IMR-90 (cell line): ENCODE results near the gene DEGS2. TPM values are rescaled to one million over a fixed set of nuclear protein-coding genes. Genes with fewer than 3 reads are reported as not detected.

Experiments used
- ATAC-seq: fragments of 200-7000 bp; cut with Tn5 transposase; 2 replicates; pipeline ENCODE4 v1.9.1; 2020; ENCODE audit warnings: low read depth, mild to moderate bottlenecking, moderate library complexity
- BruUV-seq: library from RNA; stranded (reverse); fragments of 400-500 nt; replicated peaks from 2 replicates; lab custom pipeline; 2021; lab: Mats Ljungman, UMichigan
- CTCF ChIA-PET: fragments of 300-600 bp; formaldehyde crosslinking; extraction: SDS; loops from one replicate; lab custom pipeline; 2021; ENCODE audit warnings: antibody characterized with exemption; lab: Yijun Ruan, JAX
- POLR2A ChIA-PET: fragments of 300-600 bp; sonication (Branson Sonifier 250); formaldehyde crosslinking; loops from one replicate; lab custom pipeline; 2022; ENCODE audit warnings: antibody characterized with exemption; ENCODE audit not compliant: unreplicated experiment; lab: Charles Lee
- DNase-seq: peaks from one replicate; pipeline ENCODE4 v3.0.0; 2013
- H2AFZ ChIP-seq: replicated peaks from 2 replicates; pipeline ENCODE3; 2013; ENCODE audit warnings: low read length, mild to moderate bottlenecking; ENCODE audit not compliant: poor library complexity
- H2AK5ac ChIP-seq: 2 replicates; pipeline ENCODE4 v1.6.1; 2013; ENCODE audit warnings: low read depth, low read length, inconsistent platforms
- H2AK9ac ChIP-seq: replicated peaks from 2 replicates; pipeline ENCODE3; 2013; ENCODE audit warnings: mild to moderate bottlenecking, low read depth, low read length, moderate library complexity; ENCODE audit not compliant: poor library complexity
- H2BK120ac ChIP-seq: 2 replicates; pipeline ENCODE4 v1.6.1; 2013; ENCODE audit warnings: low read depth, low read length, inconsistent platforms
- H2BK15ac ChIP-seq: 3 replicates; pipeline ENCODE4 v1.6.1; 2013; ENCODE audit warnings: low read depth, low read length, inconsistent platforms
- H2BK20ac ChIP-seq: 2 replicates; pipeline ENCODE4 v1.6.1; 2013; ENCODE audit warnings: low read depth, mild to moderate bottlenecking, inconsistent platforms, low read length, moderate library complexity
- H2BK5ac ChIP-seq: 2 replicates; pipeline ENCODE4 v1.6.1; 2013; ENCODE audit warnings: mild to moderate bottlenecking, low read depth, low read length, inconsistent platforms; ENCODE audit not compliant: poor library complexity, severe bottlenecking
- H3K14ac ChIP-seq: replicated peaks from 2 replicates; pipeline ENCODE4 v1.6.1; 2013; ENCODE audit warnings: low read depth, low read length, inconsistent platforms
- H3K18ac ChIP-seq: 2 replicates; pipeline ENCODE4 v1.6.1; 2013; ENCODE audit warnings: low read depth, low read length, control low read depth
- H3K23ac ChIP-seq: 2 replicates; pipeline ENCODE4 v1.6.1; 2013; ENCODE audit warnings: low read depth, low read length, inconsistent platforms
- H3K27ac ChIP-seq: 2 replicates; pipeline ENCODE4 v1.5.1; 2013; ENCODE audit warnings: mild to moderate bottlenecking, control low read depth, low read length; ENCODE audit not compliant: insufficient read depth
- H3K27me3 ChIP-seq: 2 replicates; pipeline ENCODE4 v1.6.1; 2013; ENCODE audit warnings: low read length; ENCODE audit not compliant: control insufficient read depth, insufficient read depth
- H3K36me3 ChIP-seq: 2 replicates; pipeline ENCODE4 v1.6.1; 2013; ENCODE audit warnings: low read length, mixed read lengths; ENCODE audit not compliant: control insufficient read depth, insufficient read depth
- H3K4ac ChIP-seq: 2 replicates; pipeline ENCODE4 v1.6.1; 2013; ENCODE audit warnings: low read depth, low read length, inconsistent platforms
- H3K4me1 ChIP-seq: 2 replicates; pipeline ENCODE4 v1.6.1; 2013; ENCODE audit warnings: low read length, mixed read lengths; ENCODE audit not compliant: control insufficient read depth, insufficient read depth
- H3K4me2 ChIP-seq: 2 replicates; pipeline ENCODE4 v1.6.1; 2013; ENCODE audit warnings: low read depth, mild to moderate bottlenecking, control low read depth, low read length, moderate library complexity
- H3K4me3 ChIP-seq: 2 replicates; pipeline ENCODE4 v1.5.1; 2013; ENCODE audit warnings: low read depth, mild to moderate bottlenecking, control low read depth, low read length, moderate library complexity; ENCODE audit not compliant: insufficient read depth
- H3K56ac ChIP-seq: 2 replicates; pipeline ENCODE4 v1.6.1; 2013; ENCODE audit warnings: low read length, inconsistent platforms; ENCODE audit not compliant: insufficient read depth; ENCODE audit errors: extremely low read depth
- H3K79me1 ChIP-seq, 2 experiments: 2 replicates each; pipeline ENCODE4 v1.6.1; 2013; ENCODE audit warnings: low read length in 2 of 2, inconsistent platforms in 1 of 2, low read depth in 1 of 2
- H3K9ac ChIP-seq: 2 replicates; pipeline ENCODE4 v1.6.1; 2013; ENCODE audit warnings: low read depth, low read length, control low read depth
- H3K9me1 ChIP-seq: 2 replicates; pipeline ENCODE4 v1.6.1; 2013; ENCODE audit warnings: low read length, inconsistent platforms; ENCODE audit not compliant: insufficient read depth
- H3K9me3 ChIP-seq: 2 replicates; pipeline ENCODE4 v1.6.1; 2013; ENCODE audit warnings: low read length; ENCODE audit not compliant: control insufficient read depth, insufficient read depth
- H4K20me1 ChIP-seq: 2 replicates; pipeline ENCODE4 v1.6.1; 2013; ENCODE audit warnings: low read length, inconsistent platforms; ENCODE audit not compliant: insufficient read depth
- H4K5ac ChIP-seq: 2 replicates; pipeline ENCODE4 v1.6.1; 2013; ENCODE audit warnings: mild to moderate bottlenecking, low read depth, low read length, control low read depth
- H4K8ac ChIP-seq, 2 experiments: 2 replicates each; pipeline ENCODE4 v1.6.1; 2013; ENCODE audit warnings: low read depth in 2 of 2, low read length in 2 of 2, control low read depth in 1 of 2, inconsistent platforms in 1 of 2
- H4K91ac ChIP-seq: 2 replicates; pipeline ENCODE4 v1.6.1; 2013; ENCODE audit warnings: low read depth, low read length, inconsistent platforms; ENCODE audit not compliant: insufficient read depth
- BHLHE40 ChIP-seq: fragments of 150-350 bp; IDR thresholded peaks from 2 replicates; pipeline ENCODE4 v1.6.1; 2016; ENCODE audit warnings: mild to moderate bottlenecking, low read depth, low read length
- CEBPB ChIP-seq: IDR thresholded peaks from 2 replicates; pipeline ENCODE4 v1.6.1; 2012; ENCODE audit warnings: low read depth, low read length, improper control_type of control experiment
- CHD1 ChIP-seq: IDR thresholded peaks from 2 replicates; pipeline ENCODE4 v1.6.1; 2012; ENCODE audit warnings: low read depth, low read length, improper control_type of control experiment
- CTCF ChIP-seq: conservative IDR thresholded peaks from 2 replicates; pipeline ENCODE4 v1.5.1; 2012; ENCODE audit warnings: mild to moderate bottlenecking, low read depth, low read length, improper control_type of control experiment
- FOS ChIP-seq: fragments of 150-350 bp; IDR thresholded peaks from 2 replicates; pipeline ENCODE4 v1.6.1; 2016; ENCODE audit warnings: low read depth, low read length
- MAFK ChIP-seq: IDR thresholded peaks from 2 replicates; pipeline ENCODE4 v1.6.1; 2012; ENCODE audit warnings: low read depth, low read length, improper control_type of control experiment
- MAZ ChIP-seq: IDR thresholded peaks from 2 replicates; pipeline ENCODE4 v1.6.1; 2012; ENCODE audit warnings: low read depth, mild to moderate bottlenecking, low read length, improper control_type of control experiment, moderate library complexity, borderline replicate concordance
- MXI1 ChIP-seq: IDR thresholded peaks from 2 replicates; pipeline ENCODE4 v1.6.1; 2012; ENCODE audit warnings: low read depth, mild to moderate bottlenecking, low read length, moderate library complexity, borderline replicate concordance
- NFE2L2 ChIP-seq: fragments of 150-350 bp; IDR thresholded peaks from 2 replicates; pipeline ENCODE4 v1.6.1; 2016; ENCODE audit warnings: low read depth, mild to moderate bottlenecking, low read length
- POLR2A ChIP-seq: IDR thresholded peaks from 2 replicates; pipeline ENCODE4 v1.6.1; 2012; ENCODE audit warnings: mild to moderate bottlenecking, low read depth, low read length
- RAD21 ChIP-seq: IDR thresholded peaks from 2 replicates; pipeline ENCODE4 v1.6.1; 2012; ENCODE audit warnings: low read length, improper control_type of control experiment
- RCOR1 ChIP-seq: IDR thresholded peaks from 2 replicates; pipeline ENCODE4 v1.6.1; 2012; ENCODE audit warnings: mild to moderate bottlenecking, low read length, improper control_type of control experiment; ENCODE audit not compliant: insufficient replicate concordance
- RFX5 ChIP-seq: IDR thresholded peaks from 2 replicates; pipeline ENCODE4 v1.8.0; 2012; ENCODE audit warnings: low read depth, mild to moderate bottlenecking, low read length, moderate library complexity
- SMC3 ChIP-seq: fragments of 150-350 bp; IDR thresholded peaks from 2 replicates; pipeline ENCODE4 v1.6.1; 2016; ENCODE audit warnings: low read depth, mild to moderate bottlenecking, antibody characterized with exemption, low read length, moderate library complexity
- USF2 ChIP-seq: fragments of 150-350 bp; IDR thresholded peaks from 2 replicates; pipeline ENCODE4 v1.6.1; 2017; ENCODE audit warnings: mild to moderate bottlenecking, antibody characterized with exemption, low read length, low read depth
- WGBS, 2 experiments: methylation state at CpG; one replicate each; pipeline versions ENCODE4 v1.1.5 to v1.1.7; 2013; ENCODE audit warnings: missing lambda C conversion rate in 2 of 2; ENCODE audit not compliant: insufficient read length in 1 of 2; ENCODE audit errors: extremely low coverage in 2 of 2; 5-methylcytosine and 5-hydroxymethylcytosine counted together
- dilution Hi-C: fragments of 300-500 bp; cut with HindIII; formaldehyde crosslinking; loops from one replicate; pipeline ENCODE4 v1.14.3; 2018; ENCODE audit warnings: low sequenced_read_pairs; ENCODE audit not compliant: unreplicated experiment
- in situ Hi-C: fragments of 300-500 bp; cut with MboI; formaldehyde crosslinking; loops from 3 replicates; pipeline ENCODE4 v1.14.3; 2019; ENCODE audit warnings: low sequenced_read_pairs, inconsistent platforms, mixed read lengths
- intact Hi-C: fragments of 100-400 bp; cut with micrococcal nuclease; formaldehyde crosslinking; loops from 2 replicates; pipeline ENCODE4 v1.10.0; 2022
- polyA plus RNA-seq, 3 experiments: library from polyadenylated mRNA; depleted of rRNA; stranded (reverse); fragments of >200 nt; gene quantifications; 2 replicates each; pipeline ENCODE4 v1.2.3, GENCODE V29; 2012; ENCODE audit warnings: low replicate concordance in 1 of 3
- total RNA-seq: library from RNA; depleted of rRNA; stranded (reverse); fragments of >200 nt; gene quantifications from 2 replicates; pipeline ENCODE4 v1.2.3, GENCODE V29; 2012
- TF ChIP-seq, protein P1 (sequence below): fragments of 150-350 bp; IDR thresholded peaks from 2 replicates; pipeline ENCODE4 v1.6.1; 2016; ENCODE audit warnings: low read depth, mild to moderate bottlenecking, low read length, moderate library complexity, borderline replicate concordance

Gene DEGS2
- total and polyA plus RNA-seq, 2 of the 4 experiments (the other 2 are of a cell fraction), result not detected

GRCh38 chr14:100138955-100139354, 20.5 kb downstream of the DEGS2 start:
- H3K4me3 ChIP-seq, result no peak overlapping the region
- no peak overlapping the region for H3K27ac ChIP-seq
- no peak overlapping the region for H2BK120ac ChIP-seq
- ChIA-PET CTCF (no interaction called here), POLR2A (no interaction called here)
- H4K20me1 ChIP-seq, result no peaks in the 10 kb centered on the region
- 95% methylated on average over 6 of the region's 13 CpGs; no CpG with 5 or more reads in 1 of the 2 experiments for WGBS, 2 experiments
- intact Hi-C loops, result no loop called here
- H2BK15ac ChIP-seq, result no peak overlapping the region
- no peak overlapping the region for H4K5ac ChIP-seq
- no peak for TF ChIP-seq RFX5
- TF ChIP-seq RCOR1, result no peak
- no peak for TF ChIP-seq MAFK
- TF ChIP-seq NFE2L2, result no peak
- no peak for TF ChIP-seq FOS
- TF ChIP-seq, protein P1, sequence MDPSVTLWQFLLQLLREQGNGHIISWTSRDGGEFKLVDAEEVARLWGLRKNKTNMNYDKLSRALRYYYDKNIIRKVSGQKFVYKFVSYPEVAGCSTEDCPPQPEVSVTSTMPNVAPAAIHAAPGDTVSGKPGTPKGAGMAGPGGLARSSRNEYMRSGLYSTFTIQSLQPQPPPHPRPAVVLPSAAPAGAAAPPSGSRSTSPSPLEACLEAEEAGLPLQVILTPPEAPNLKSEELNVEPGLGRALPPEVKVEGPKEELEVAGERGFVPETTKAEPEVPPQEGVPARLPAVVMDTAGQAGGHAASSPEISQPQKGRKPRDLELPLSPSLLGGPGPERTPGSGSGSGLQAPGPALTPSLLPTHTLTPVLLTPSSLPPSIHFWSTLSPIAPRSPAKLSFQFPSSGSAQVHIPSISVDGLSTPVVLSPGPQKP, result no peak
- TF ChIP-seq CHD1, result no peak
- TF ChIP-seq CTCF, result no peak
- TF ChIP-seq USF2, result no peak
- no peak for TF ChIP-seq BHLHE40
- TF ChIP-seq MXI1, result no peak
- TF ChIP-seq SMC3, result no peak
- TF ChIP-seq CEBPB, result no peak
- no peak for TF ChIP-seq RAD21
- TF ChIP-seq MAZ, result no peak
- no peak for TF ChIP-seq POLR2A
- no peak overlapping the region for H3K4me2 ChIP-seq
- H3K56ac ChIP-seq, result no peak overlapping the region
- no peak overlapping the region for H3K23ac ChIP-seq
- H3K9me3 ChIP-seq, result no peaks in the 10 kb centered on the region
- no peak overlapping the region for H2AFZ ChIP-seq
- H2AK5ac ChIP-seq, result no peak overlapping the region
- DNase-seq (no peak), ATAC-seq (no peak)
- H3K36me3 ChIP-seq, result peaks cover 19% of the 10 kb centered on the region
- H2BK20ac ChIP-seq, result no peak overlapping the region
- H2AK9ac ChIP-seq, result no peak overlapping the region
- 0 out of 2 replicates have a peak, but pooled peaks cover 2% of the 10 kb centered on the region for H3K9me1 ChIP-seq
- H3K4ac ChIP-seq, result no peak overlapping the region
- H4K91ac ChIP-seq, result no peak overlapping the region
- no TSS peak for BruUV-seq
- no peaks in the 10 kb centered on the region for H3K4me1 ChIP-seq
- no peaks in the 10 kb centered on the region for H3K27me3 ChIP-seq
- no peak overlapping the region for H2BK5ac ChIP-seq
- no peak overlapping the region for H3K9ac ChIP-seq
- in situ Hi-C loops, result no loop called here
- no peak overlapping the region for H4K8ac ChIP-seq
- dilution Hi-C loops, result no loop called here
- H3K14ac ChIP-seq, result no peak overlapping the region
- H3K18ac ChIP-seq, result no peak overlapping the region
- H3K79me1 ChIP-seq, result no peaks in the 10 kb centered on the region
